Sigmoid colon (tissue), 4 donors: ENCODE data around the gene OLIG3.

Source experiments
- CTCF ChIP-seq, 4 experiments: fragments of 450-650 bp in 3 of 4; fragments of 200-600 bp in 1 of 4; IDR thresholded peaks; one replicate each; pipeline ENCODE4 v1.5.1; 2016 to 2019; ENCODE audit warnings: antibody characterized with exemption in 4 of 4, mild to moderate bottlenecking in 3 of 4, moderate library complexity in 2 of 4
- EP300 ChIP-seq, 4 donors: sonication (generic); formaldehyde crosslinking; IDR thresholded peaks; one replicate each; pipeline ENCODE4 v1.6.1; 2017; ENCODE audit warnings: antibody characterized with exemption in 4 of 4
- POLR2A ChIP-seq, 2 donors: fragments of 450-650 bp; IDR thresholded peaks; one replicate each; pipeline ENCODE4 v1.6.1; 2016; ENCODE audit warnings: antibody characterized with exemption in 2 of 2, mild to moderate bottlenecking in 2 of 2, moderate library complexity in 2 of 2

DNA sequence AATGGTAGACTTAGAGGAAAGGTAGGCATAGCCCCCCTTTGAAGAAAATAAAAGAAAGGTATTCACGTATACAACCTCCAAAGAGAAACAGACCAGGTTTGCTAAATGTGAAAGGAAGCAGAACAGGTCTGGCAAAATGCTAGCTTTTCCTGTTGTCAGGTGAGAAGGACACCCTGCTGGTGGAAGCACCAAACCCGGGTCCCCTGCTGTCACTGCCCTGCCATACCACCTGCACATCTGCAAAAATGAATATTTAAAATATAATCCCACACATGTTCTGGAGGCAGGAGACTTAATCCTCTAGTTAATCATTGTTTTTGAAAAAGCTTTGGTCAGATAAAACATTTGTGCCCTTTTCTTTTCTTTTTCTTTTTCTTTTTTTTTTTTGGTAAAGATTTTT is 48.9 kb upstream of the OLIG3 start:
- TF ChIP-seq CTCF (IDR thresholded peaks at IDR 0.05) (no peak), EP300 (IDR thresholded peaks at IDR 0.05) (no peak), POLR2A (IDR thresholded peaks at IDR 0.05) (no peak)
